Activated T-cell treated with anti-CD3 and anti-CD28 coated beads for 1 hour (primary cell): Measurements from ENCODE around the gene LGR4.

Source experiments
- DNase-seq: peaks from one replicate; pipeline ENCODE4 v3.0.0-alpha.2; 2020; ENCODE audit warnings: low read depth

LGR4 gene

GRCh38 chr11:27427183-27427980, 45.2 kb downstream of the LGR4 start:
- no peak for DNase-seq

- DNase-seq: no peak
Measured at GRCh38 chr11:27425814-27426213, 46.8 kb downstream of the LGR4 start.

GRCh38 chr11:27423125-27423524, 49.5 kb downstream of the LGR4 start:
- no peak for DNase-seq

- DNase-seq: no peak
Measured at GRCh38 chr11:27421819-27422494, 50.6 kb downstream of the LGR4 start.

GRCh38 chr11:27420722-27421572, 51.6 kb downstream of the LGR4 start:
- DNase-seq: no peak

GRCh38 chr11:27420217-27420616, 52.4 kb downstream of the LGR4 start:
- no peak for DNase-seq

GRCh38 chr11:27418356-27418755, 54.2 kb downstream of the LGR4 start:
- no peak for DNase-seq

- no peak for DNase-seq
Measured at GRCh38 chr11:27416568-27417176, 55.9 kb downstream of the LGR4 start.

GRCh38 chr11:27414644-27415043, 57.9 kb downstream of the LGR4 start:
- DNase-seq: no peak

- DNase-seq: no peak
Measured at GRCh38 chr11:27413218-27413617, 59.4 kb downstream of the LGR4 start.

GRCh38 chr11:27412192-27412691, 60.3 kb downstream of the LGR4 start:
- no peak for DNase-seq

- no peak for DNase-seq
Measured at GRCh38 chr11:27411328-27411727, 61.3 kb downstream of the LGR4 start.

GRCh38 chr11:27410272-27410671, 62.3 kb downstream of the LGR4 start:
- no peak for DNase-seq

- no peak for DNase-seq
Measured at GRCh38 chr11:27409742-27410141, 62.8 kb downstream of the LGR4 start.

GRCh38 chr11:27409049-27409448, 63.5 kb downstream of the LGR4 start:
- no peak for DNase-seq

- no peak for DNase-seq
Measured at GRCh38 chr11:27408246-27408800, 64.3 kb downstream of the LGR4 start.

- no peak for DNase-seq
Measured at GRCh38 chr11:27406498-27407354, 65.9 kb downstream of the LGR4 start.

GRCh38 chr11:27405134-27405533, 67.5 kb downstream of the LGR4 start:
- no peak for DNase-seq

- no peak for DNase-seq
Measured at GRCh38 chr11:27404427-27404826, 68.2 kb downstream of the LGR4 start.

GRCh38 chr11:27403195-27403594, 69.4 kb downstream of the LGR4 start:
- no peak for DNase-seq

GRCh38 chr11:27402450-27402849, 70.1 kb downstream of the LGR4 start:
- no peak for DNase-seq
